Fibroblast of villous mesenchyme (primary cell): Measurements from ENCODE around the gene SLC52A3. TPM values are rescaled to one million over a fixed set of nuclear protein-coding genes. Genes with fewer than 3 reads are reported as not detected.
"Not testable (repeated sequence)": the region's sequence is repeated elsewhere in the genome, so short reads cannot be mapped to it uniquely, and the experiment has no call there.

Experiments
- DNase-seq: peaks from one replicate; pipeline ENCODE4 v3.0.0-alpha.2; 2010; ENCODE audit warnings: low read depth
- H3K4me3 ChIP-seq: 2 replicates; pipeline ENCODE4 v1.5.1; 2011; ENCODE audit warnings: low read depth, mild to moderate bottlenecking, low read length
- CTCF ChIP-seq: IDR thresholded peaks from 2 replicates; pipeline ENCODE4 v1.5.1; 2012; ENCODE audit warnings: low read depth, mild to moderate bottlenecking, low read length; ENCODE audit not compliant: insufficient read depth
- total RNA-seq: library from RNA; depleted of rRNA; stranded (reverse); fragments of >200 nt; gene quantifications from 2 replicates; pipeline ENCODE4 v1.2.3, GENCODE V29; 2012

SLC52A3 gene
- total RNA-seq, 1 donor, result not detected

GRCh38 chr20:801678-802077 is 33.4 kb upstream of the SLC52A3 start:
- no peak for DNase-seq
- no peak for TF ChIP-seq CTCF
- no peak overlapping the region for H3K4me3 ChIP-seq

GRCh38 chr20:800026-800425 is 31.7 kb upstream of the SLC52A3 start:
- H3K4me3 ChIP-seq, DNase-seq: not testable (repeated sequence)

GRCh38 chr20:798746-799145 is 30.4 kb upstream of the SLC52A3 start:
- not testable (repeated sequence) for H3K4me3 ChIP-seq, DNase-seq

- no peak for TF ChIP-seq CTCF
- DNase-seq, result no peak
- no peak overlapping the region for H3K4me3 ChIP-seq
Observed at GRCh38 chr20:796921-797320, 28.6 kb upstream of the SLC52A3 start.

GRCh38 chr20:792248-792647 is 23.9 kb upstream of the SLC52A3 start:
- TF ChIP-seq CTCF, result no peak
- no peak overlapping the region for H3K4me3 ChIP-seq
- DNase-seq, result no peak

GRCh38 chr20:791056-791455 is 22.8 kb upstream of the SLC52A3 start:
- no peak for TF ChIP-seq CTCF
- DNase-seq, result no peak
- H3K4me3 ChIP-seq, result no peak overlapping the region

- no peak overlapping the region for H3K4me3 ChIP-seq
- no peak for TF ChIP-seq CTCF
- DNase-seq, result no peak
Observed at GRCh38 chr20:787825-788224, 19.5 kb upstream of the SLC52A3 start.

GRCh38 chr20:779771-780170 is 11.5 kb upstream of the SLC52A3 start:
- no peak overlapping the region for H3K4me3 ChIP-seq
- DNase-seq, result no peak
- no peak for TF ChIP-seq CTCF
